ENCODE data around the gene LTB. TPM values are rescaled to one million over a fixed set of nuclear protein-coding genes. Genes with fewer than 3 reads are reported as not detected.

Gene LTB
- total and polyA plus RNA-seq, 2 experiments from 2014 or later: 4.0 to 6.0 TPM

DNA sequence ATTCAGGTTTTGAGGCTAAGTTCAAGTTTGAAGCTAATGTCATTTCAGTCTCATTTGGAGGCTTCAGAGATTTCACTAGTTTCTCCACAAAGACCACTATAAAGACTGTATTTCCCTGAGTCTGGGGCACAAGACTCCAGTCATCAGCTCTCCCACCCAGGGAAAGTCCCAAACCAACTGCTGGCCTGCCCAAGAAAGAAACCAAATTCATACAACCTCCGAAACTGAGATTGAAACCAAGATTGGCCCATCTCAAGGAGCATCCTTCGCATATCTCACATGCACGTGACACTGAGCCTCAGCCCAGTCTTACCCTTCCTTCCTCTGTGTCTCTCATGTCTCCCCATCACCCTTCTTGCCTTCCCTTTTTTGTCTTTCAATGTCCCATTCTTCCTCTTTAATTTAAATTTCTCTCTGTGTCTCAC is 13.7 kb downstream of the LTB start:
- Histone ChIP-seq H3K27me3 (peaks cover 6% of the 10 kb centered on the region), H2AFZ (no peak overlapping the region), H3K4me2 (no peak overlapping the region), H3K79me2 (no peaks in the 10 kb centered on the region), H3K36me3 (replicated peaks; ENCODE audit: insufficient read depth, low read depth) (no peaks in the 10 kb centered on the region), H3K9me3 (ENCODE audit: low read depth) (no peaks in the 10 kb centered on the region), H4K20me1 (ENCODE audit: insufficient read depth, poor library complexity, severe bottlenecking) (no peaks in the 10 kb centered on the region), H3K4me3 (no peak overlapping the region), H3K4me1 (ENCODE audit: insufficient read depth) (no peaks in the 10 kb centered on the region), H3K9me2 (replicated peaks; ENCODE audit: insufficient read depth) (no peaks in the 10 kb centered on the region), H3K27ac (no peak overlapping the region)
- DNase-seq (ENCODE audit: low spot score): no peak
- no peak for TF ChIP-seq EZH2 (IDR thresholded peaks at IDR 0.05; ENCODE audit: borderline replicate concordance)
- no peak for TF ChIP-seq CTCF (IDR thresholded peaks at IDR 0.05; ENCODE audit: poor library complexity)
- no peak for TF ChIP-seq EZH2phosphoT487 (IDR thresholded peaks at IDR 0.05; ENCODE audit: low read depth, severe bottlenecking, unreplicated experiment)
- WGBS (ENCODE audit: low lambda C conversion rate, missing lambda C conversion rate): 84% methylated on average over 3 of the region's 3 CpGs

- no peak for TF ChIP-seq CTCF (IDR thresholded peaks at IDR 0.05; ENCODE audit: poor library complexity)
- Histone ChIP-seq H3K4me2 (no peak overlapping the region), H3K36me3 (replicated peaks; ENCODE audit: insufficient read depth, low read depth) (no peaks in the 10 kb centered on the region), H3K9me2 (replicated peaks; ENCODE audit: insufficient read depth) (no peaks in the 10 kb centered on the region), H4K20me1 (ENCODE audit: insufficient read depth, poor library complexity, severe bottlenecking) (no peaks in the 10 kb centered on the region), H3K27ac (no peak overlapping the region), H3K4me3 (no peak overlapping the region), H3K79me2 (no peaks in the 10 kb centered on the region), H3K4me1 (ENCODE audit: insufficient read depth) (no peaks in the 10 kb centered on the region), H3K27me3 (peaks cover 6% of the 10 kb centered on the region), H2AFZ (no peak overlapping the region), H3K9me3 (ENCODE audit: low read depth) (no peaks in the 10 kb centered on the region)
- 53% methylated on average over 9 of the region's 9 CpGs for WGBS (ENCODE audit: low lambda C conversion rate, missing lambda C conversion rate)
- no peak for DNase-seq (ENCODE audit: low spot score)
Observed at GRCh38 chr6:31567531-31568370, 14.5 kb downstream of the LTB start.

DNA sequence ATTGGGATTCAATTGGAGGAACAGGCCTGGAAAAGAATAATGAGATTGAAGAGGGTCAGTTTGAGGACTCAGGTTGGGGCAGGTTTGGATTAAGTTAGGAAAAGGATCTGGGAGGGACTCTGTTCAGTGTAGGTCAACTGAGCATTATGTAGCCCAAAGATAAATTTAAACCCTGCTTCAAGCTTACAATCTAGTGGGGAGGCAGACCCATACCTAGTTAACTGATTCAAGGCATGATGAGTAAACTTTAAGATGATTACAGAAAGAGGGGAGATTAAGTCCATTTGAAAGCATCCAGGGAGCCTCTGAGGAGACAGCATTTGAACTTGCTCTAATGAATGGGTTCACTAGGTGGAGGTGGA is 21.5 kb downstream of the LTB start:
- Histone ChIP-seq H3K36me3 (replicated peaks; ENCODE audit: insufficient read depth, low read depth) (no peaks in the 10 kb centered on the region), H3K4me2 (no peak overlapping the region)
- TF ChIP-seq CTCF (IDR thresholded peaks at IDR 0.05; ENCODE audit: poor library complexity) (no peak), EZH2 (IDR thresholded peaks at IDR 0.05; ENCODE audit: borderline replicate concordance) (no peak), EZH2phosphoT487 (IDR thresholded peaks at IDR 0.05; ENCODE audit: low read depth, severe bottlenecking, unreplicated experiment) (no peak)

More for the DNA sequence above, 21.5 kb downstream of the LTB start:
- Histone ChIP-seq H3K27me3 (no peaks in the 10 kb centered on the region), H3K4me1 (ENCODE audit: insufficient read depth) (no peaks in the 10 kb centered on the region), H2AFZ (no peak overlapping the region), H3K79me2 (no peaks in the 10 kb centered on the region), H3K27ac (no peak overlapping the region), H3K4me3 (no peak overlapping the region), H4K20me1 (ENCODE audit: insufficient read depth, poor library complexity, severe bottlenecking) (no peaks in the 10 kb centered on the region), H3K9me2 (replicated peaks; ENCODE audit: insufficient read depth) (no peaks in the 10 kb centered on the region), H3K9me3 (ENCODE audit: low read depth) (no peaks in the 10 kb centered on the region)
- DNase-seq (ENCODE audit: low spot score): no peak

Measured in hepatocyte (in vitro differentiated cells).